ENCODE results near the gene STXBP5.

The STXBP5 gene

GRCh38 chr6:147204060-147204785, at the start of gene STXBP5:
Gene STXBP5 (plus strand): TSS chr6:147204417. CDS start chr6:147204533, 116 bp downstream.
- DNase-seq (ENCODE audit: low spot score), result peak; percentile 73

GRCh38 chr6:147154454-147154853, 49.8 kb upstream of the STXBP5 start:
- no peak for DNase-seq (ENCODE audit: low spot score)

- no peak for DNase-seq (ENCODE audit: low spot score)
These were observed 48.0 kb upstream of the STXBP5 start for GRCh38 chr6:147156218-147156617.

- no peak for DNase-seq (ENCODE audit: low spot score)
These were observed 47.3 kb upstream of the STXBP5 start for GRCh38 chr6:147156799-147157382.

GRCh38 chr6:147157930-147158329, 46.3 kb upstream of the STXBP5 start:
- DNase-seq (ENCODE audit: low spot score), result no peak

GRCh38 chr6:147158881-147159280, 45.3 kb upstream of the STXBP5 start:
- DNase-seq (ENCODE audit: low spot score), result no peak

GRCh38 chr6:147159536-147160374, 44.5 kb upstream of the STXBP5 start:
- no peak for DNase-seq (ENCODE audit: low spot score)

- no peak for DNase-seq (ENCODE audit: low spot score)
These were observed 43.6 kb upstream of the STXBP5 start for GRCh38 chr6:147160593-147160992.

GRCh38 chr6:147161253-147161973, 42.8 kb upstream of the STXBP5 start:
- DNase-seq (ENCODE audit: low spot score), result no peak

GRCh38 chr6:147161974-147162495, 42.2 kb upstream of the STXBP5 start:
- DNase-seq (ENCODE audit: low spot score), result no peak

- no peak for DNase-seq (ENCODE audit: low spot score)
These were observed 39.5 kb upstream of the STXBP5 start for GRCh38 chr6:147164761-147165160.

- DNase-seq (ENCODE audit: low spot score), result no peak
These were observed 37.8 kb upstream of the STXBP5 start for GRCh38 chr6:147166360-147166944.

- DNase-seq (ENCODE audit: low spot score), result no peak
These were observed 37.2 kb upstream of the STXBP5 start for GRCh38 chr6:147166992-147167391.

GRCh38 chr6:147167576-147168461, 36.4 kb upstream of the STXBP5 start:
- no peak for DNase-seq (ENCODE audit: low spot score)

- DNase-seq (ENCODE audit: low spot score), result no peak
These were observed 34.7 kb upstream of the STXBP5 start for GRCh38 chr6:147169529-147169928.

- no peak for DNase-seq (ENCODE audit: low spot score)
These were observed 33.9 kb upstream of the STXBP5 start for GRCh38 chr6:147170269-147170668.

- DNase-seq (ENCODE audit: low spot score), result no peak
These were observed 31.1 kb upstream of the STXBP5 start for GRCh38 chr6:147173140-147173539.

- DNase-seq (ENCODE audit: low spot score), result no peak
These were observed 30.4 kb upstream of the STXBP5 start for GRCh38 chr6:147173675-147174308.

- DNase-seq (ENCODE audit: low spot score), result no peak
These were observed 27.4 kb upstream of the STXBP5 start for GRCh38 chr6:147176795-147177194.

GRCh38 chr6:147177286-147177685, 26.9 kb upstream of the STXBP5 start:
- no peak for DNase-seq (ENCODE audit: low spot score)

All from D341Med (cell line).